HepG2 (cell line): ENCODE results near the gene CPXM2. TPM values are rescaled to one million over a fixed set of nuclear protein-coding genes. Genes with fewer than 3 reads are reported as not detected.

ENCODE experiments used
- ATAC-seq: fragments of 200-7000 bp; cut with Tn5 transposase; 3 replicates; pipeline ENCODE4 v1.9.1; 2020; ENCODE audit warnings: mild to moderate bottlenecking, moderate library complexity
- BruUV-seq: library from RNA; stranded (reverse); fragments of 400-500 nt; replicated peaks from 2 replicates; lab custom pipeline; 2021; lab: Mats Ljungman, UMichigan
- CTCF ChIA-PET: fragments of 300-600 bp; formaldehyde crosslinking; extraction: SDS; loops from one replicate; lab custom pipeline; 2021; ENCODE audit warnings: low total read pairs, inconsistent platforms, low intra/inter-chr PET ratio; lab: Yijun Ruan, JAX
- POLR2A ChIA-PET: fragments of 350-600 bp; sonication (Branson Sonifier 250); formaldehyde crosslinking; loops from one replicate; lab custom pipeline; 2020; ENCODE audit warnings: antibody characterized with exemption, inconsistent platforms; lab: Yijun Ruan, JAX
- DNase-seq: peaks from one replicate; pipeline ENCODE4 v3.0.0-alpha.2; 2015; ENCODE audit warnings: low spot score
- FAIRE-seq: peaks from 3 replicates; lab custom pipeline; 2011; peaks lifted over from hg19 to GRCh38; lab: Jason Lieb, UNC
- H2AFZ ChIP-seq: one replicate; pipeline ENCODE4 v1.6.1; 2011; ENCODE audit warnings: low read length, inconsistent platforms
- H3K27ac ChIP-seq: fragments of 300-600 bp; 3 replicates; pipeline ENCODE4 v1.8.0; 2011; ENCODE audit warnings: mixed run types, mild to moderate bottlenecking, mixed read lengths, low read length, inconsistent platforms; ENCODE audit not compliant: insufficient read depth; ENCODE audit errors: extremely low read length
- H3K27me3 ChIP-seq, 2 experiments: fragments of 200-600 bp in 1 of 2; 2 replicates in 1 of 2; 3 replicates in 1 of 2; pipeline versions ENCODE4 v1.6.0 to v1.8.0; 2011; ENCODE audit warnings: low read length in 2 of 2, mild to moderate bottlenecking in 2 of 2, moderate library complexity in 2 of 2, inconsistent platforms in 1 of 2; ENCODE audit not compliant: insufficient read depth in 2 of 2, control insufficient read depth in 1 of 2
- H3K36me3 ChIP-seq, 2 experiments: fragments of 200-600 bp in 1 of 2; replicated peaks in 1 of 2; 2 replicates in 1 of 2; 3 replicates in 1 of 2; pipeline versions ENCODE4 v1.5.1 to v1.8.0; 2011; ENCODE audit warnings: low read length in 2 of 2, inconsistent platforms in 1 of 2; ENCODE audit not compliant: insufficient read depth in 2 of 2, control insufficient read depth in 1 of 2
- H3K4me1 ChIP-seq: 2 replicates; pipeline ENCODE4 v1.5.1; 2012; ENCODE audit warnings: low read length, inconsistent platforms; ENCODE audit not compliant: insufficient read depth
- H3K4me2 ChIP-seq: 2 replicates; pipeline ENCODE4 v1.6.0; 2011; ENCODE audit warnings: low read depth, low read length, inconsistent platforms
- H3K4me3 ChIP-seq, 3 experiments: fragments of 200-600 bp in 1 of 3; sonication (generic), shearing (Covaris generic) in 1 of 3; replicated peaks in 1 of 3; 2 replicates each; pipeline ENCODE4 v1.5.1; 2011 to 2016; ENCODE audit warnings: low read length in 3 of 3, inconsistent platforms in 2 of 3, low read depth in 2 of 3, mild to moderate bottlenecking in 2 of 3, control low read depth in 1 of 3, mixed read lengths in 1 of 3; ENCODE audit not compliant: insufficient read depth in 1 of 3
- H3K79me2 ChIP-seq: one replicate; pipeline ENCODE4 v1.6.1; 2011; ENCODE audit warnings: low read length, inconsistent platforms; ENCODE audit not compliant: insufficient read depth
- H3K9ac ChIP-seq: 2 replicates; pipeline ENCODE4 v1.6.0; 2011; ENCODE audit warnings: mild to moderate bottlenecking, low read depth, low read length, inconsistent platforms; ENCODE audit not compliant: insufficient read depth
- H3K9me3 ChIP-seq: 2 replicates; pipeline ENCODE4 v1.5.1; 2012; ENCODE audit warnings: mild to moderate bottlenecking, low read length
- H4K20me1 ChIP-seq: 2 replicates; pipeline ENCODE4 v1.6.0; 2011; ENCODE audit warnings: inconsistent platforms, mild to moderate bottlenecking, low read length, moderate library complexity; ENCODE audit not compliant: insufficient read depth
- ARID2 ChIP-seq: sonication (generic); formaldehyde crosslinking; IDR thresholded peaks from 2 replicates; pipeline ENCODE4 v1.8.1; 2022; ENCODE audit warnings: mild to moderate bottlenecking, missing genetic modification reagents, borderline replicate concordance
- FOSL1 ChIP-seq: sonication (generic); formaldehyde crosslinking; IDR thresholded peaks from 2 replicates; pipeline ENCODE4 v1.9.0; 2021; ENCODE audit warnings: missing genetic modification reagents, borderline replicate concordance
- FOSL2 ChIP-seq: sonication (generic); formaldehyde crosslinking; IDR thresholded peaks from 2 replicates; pipeline ENCODE4 v1.4.0; 2020; ENCODE audit warnings: missing genetic modification reagents
- GABPB1 ChIP-seq: IDR thresholded peaks from 2 replicates; pipeline ENCODE4 v1.6.1; 2016; ENCODE audit warnings: mild to moderate bottlenecking, missing genetic modification reagents, moderate library complexity, missing compliant biosample characterization
- HDAC2 ChIP-seq: sonication (generic); formaldehyde crosslinking; IDR thresholded peaks from 2 replicates; pipeline ENCODE4 v1.4.0; 2020; ENCODE audit warnings: missing genetic modification reagents
- HOXA5 ChIP-seq: sonication (generic); formaldehyde crosslinking; IDR thresholded peaks from 2 replicates; pipeline ENCODE4 v1.4.0; 2020; ENCODE audit warnings: missing genetic modification reagents
- KDM1A ChIP-seq: IDR thresholded peaks from 2 replicates; pipeline ENCODE4 v1.6.1; 2016; ENCODE audit warnings: missing compliant biosample characterization
- KDM5B ChIP-seq: sonication (generic); formaldehyde crosslinking; IDR thresholded peaks from 2 replicates; pipeline ENCODE4 v1.4.0; 2020; ENCODE audit warnings: missing genetic modification reagents, mild to moderate bottlenecking, borderline replicate concordance
- NFE2 ChIP-seq: sonication (generic); formaldehyde crosslinking; IDR thresholded peaks from 2 replicates; pipeline ENCODE4 v1.4.0; 2020; ENCODE audit warnings: missing genetic modification reagents
- NR2F1 ChIP-seq, 2 experiments: fragments of 450-650 bp in 1 of 2; formaldehyde crosslinking in 1 of 2; IDR thresholded peaks; 2 replicates each; pipeline versions ENCODE4 v1.5.0 to v1.6.1; 2016 to 2020; ENCODE audit warnings: mild to moderate bottlenecking in 1 of 2, missing compliant biosample characterization in 1 of 2, missing genetic modification reagents in 1 of 2, moderate library complexity in 1 of 2
- PCBP1 ChIP-seq: fragments of 200-400 bp; formaldehyde crosslinking; IDR thresholded peaks from 2 replicates; pipeline ENCODE4 v1.6.1; 2017; ENCODE audit warnings: mild to moderate bottlenecking, low read depth, low read length, borderline replicate concordance
- PPARG ChIP-seq: conservative IDR thresholded peaks from 2 replicates; pipeline ENCODE4 v1.6.1; 2016; ENCODE audit warnings: missing biosample characterization, missing genetic modification reagents
- RELA ChIP-seq: sonication (generic); formaldehyde crosslinking; IDR thresholded peaks from 2 replicates; pipeline ENCODE4 v1.4.0; 2020; ENCODE audit warnings: missing genetic modification reagents
- SAP130 ChIP-seq: IDR thresholded peaks from 2 replicates; pipeline ENCODE4 v1.6.1; 2016; ENCODE audit warnings: low read depth
- TCF7 ChIP-seq: sonication (generic); IDR thresholded peaks from 2 replicates; pipeline ENCODE4 v1.6.1; 2016; ENCODE audit warnings: antibody characterized with exemption, low read depth
- THYN1 ChIP-seq: sonication (generic); formaldehyde crosslinking; IDR thresholded peaks from 2 replicates; pipeline ENCODE4 v1.8.1; 2023; ENCODE audit warnings: low read depth, mild to moderate bottlenecking, moderate library complexity, missing genetic modification reagents, borderline replicate concordance
- ZNF160 ChIP-seq: sonication (generic); formaldehyde crosslinking; IDR thresholded peaks from 2 replicates; pipeline ENCODE4 v1.8.0; 2022; ENCODE audit warnings: mild to moderate bottlenecking, inconsistent platforms, missing genetic modification reagents
- ZNF207 ChIP-seq: fragments of 450-650 bp; IDR thresholded peaks from 2 replicates; pipeline ENCODE4 v1.6.1; 2016; ENCODE audit warnings: antibody characterized with exemption, borderline replicate concordance
- ZNF34 ChIP-seq: sonication (generic); formaldehyde crosslinking; IDR thresholded peaks from 2 replicates; pipeline ENCODE4 v1.4.0; 2020; ENCODE audit warnings: mild to moderate bottlenecking, missing genetic modification reagents, borderline replicate concordance
- ZNF44 ChIP-seq: sonication (generic); formaldehyde crosslinking; IDR thresholded peaks from 2 replicates; pipeline ENCODE4 v1.5.1; 2020; ENCODE audit warnings: mild to moderate bottlenecking, missing genetic modification reagents
- ZNF550 ChIP-seq: sonication (generic); formaldehyde crosslinking; IDR thresholded peaks from 2 replicates; pipeline ENCODE4 v1.4.0; 2020; ENCODE audit warnings: mild to moderate bottlenecking, missing genetic modification reagents, borderline replicate concordance
- ZNF556 ChIP-seq: sonication (generic); formaldehyde crosslinking; IDR thresholded peaks from 2 replicates; pipeline ENCODE4 v1.4.0; 2020; ENCODE audit warnings: mild to moderate bottlenecking, missing genetic modification reagents, borderline replicate concordance
- ZNF713 ChIP-seq: sonication (generic); formaldehyde crosslinking; IDR thresholded peaks from 2 replicates; pipeline ENCODE4 v1.4.0; 2020; ENCODE audit warnings: mild to moderate bottlenecking, missing genetic modification reagents
- ZSCAN31 ChIP-seq: sonication (generic); formaldehyde crosslinking; IDR thresholded peaks from 2 replicates; pipeline ENCODE4 v1.5.0; 2020; ENCODE audit warnings: low read depth, mild to moderate bottlenecking, missing genetic modification reagents
- WGBS: methylation state at CpG from one replicate; pipeline ENCODE4 v1.1.6; 2017; ENCODE audit warnings: low lambda C conversion rate; 5-methylcytosine and 5-hydroxymethylcytosine counted together
- in situ Hi-C: cut with HindIII; loops from 2 replicates; pipeline ENCODE4 v1.10.0; 2017; ENCODE audit warnings: low pct_unique_long_range_greater_than_20kb; ENCODE audit not compliant: extremely low pct_ligation_motif_present
- intact Hi-C: fragments of 100-400 bp; cut with micrococcal nuclease; formaldehyde crosslinking; loops from one replicate; pipeline ENCODE4 v1.10.0; 2022; ENCODE audit not compliant: unreplicated experiment
- polyA plus RNA-seq, 8 experiments: library from polyadenylated mRNA; depleted of rRNA in 3 of 8; stranded (reverse) in 7 of 8; unstranded in 1 of 8; fragments of >200 nt; fragmentation: Illumina TruSeq in 4 of 8; extraction: Trizol in 4 of 8; gene quantifications; 2 replicates each; pipeline versions ENCODE4 v1.2.1 to v1.2.3, GENCODE V29; 2011 to 2016; ENCODE audit warnings: low read depth in 4 of 8, missing spikeins in 1 of 8, mixed read lengths in 1 of 8; ENCODE audit not compliant: insufficient read depth in 1 of 8
- total RNA-seq, 5 experiments: library from RNA; depleted of rRNA; stranded (reverse); fragments of >200 nt; fragmentation: Illumina TruSeq; extraction: Trizol; gene quantifications; 2 replicates each; pipeline ENCODE4 v1.2.3, GENCODE V29; 2016; ENCODE audit warnings: low read depth in 1 of 5

CPXM2 gene
- total and polyA plus RNA-seq, 2 of the 13 experiments (the other 11 are each of a cell fraction or from before 2014, with no cell fraction given) = 0.03 TPM; not detected in 1

- ChIA-PET POLR2A (no interaction called here), CTCF (no interaction called here)
- FAIRE-seq (no peak), DNase-seq (no peak), ATAC-seq (no peak)
- BruUV-seq = no TSS peak
- Histone ChIP-seq H3K4me2 (no peak overlapping the region), H3K9me3 (no peaks in the 10 kb centered on the region), H3K27me3 (peaks cover 3 to 26% of the 10 kb centered on the region in 2 experiments; a peak in 3 of 5 replicates), H3K9ac (no peak overlapping the region), H3K36me3 (no peaks in the 10 kb centered on the region), H3K4me3 (no peak overlapping the region), H2AFZ (no peak overlapping the region), H4K20me1 (no peaks in the 10 kb centered on the region), H3K4me1 (no peaks in the 10 kb centered on the region), H3K27ac (no peak overlapping the region), H3K79me2 (no peaks in the 10 kb centered on the region)
- in situ Hi-C loops = no loop called here
- 37% methylated on average over 6 of the region's 7 CpGs for WGBS
- intact Hi-C loops = no loop called here
- no peak for TF ChIP-seq TCF7
- TF ChIP-seq NFE2 (CRISPR knock-in tag) = no peak
- no peak for TF ChIP-seq GABPB1 (CRISPR knock-in tag)
- no peak for TF ChIP-seq ARID2 (CRISPR knock-in tag)
- no peak for TF ChIP-seq PPARG (CRISPR knock-in tag)
- TF ChIP-seq ZNF550 = no peak
- TF ChIP-seq FOSL2 (CRISPR knock-in tag) = no peak
- no peak for TF ChIP-seq ZNF556 (CRISPR knock-in tag)
- TF ChIP-seq SAP130 (CRISPR knock-in tag) = no peak
Measured at GRCh38 chr10:123860856-123861255, 30.8 kb downstream of the CPXM2 start.

- DNase-seq (no peak), ATAC-seq (no peak), FAIRE-seq (no peak)
- BruUV-seq = no TSS peak
- peaks cover 3 to 33% of the 10 kb centered on the region in 2 experiments; a peak in 3 of 5 replicates for H3K27me3 ChIP-seq
- intact Hi-C loops (no loop called here), in situ Hi-C loops (no loop called here)
- no peaks in the 10 kb centered on the region for H3K79me2 ChIP-seq
- H3K4me1 ChIP-seq = no peaks in the 10 kb centered on the region
- no peak overlapping the region for H3K4me2 ChIP-seq
- H2AFZ ChIP-seq = no peak overlapping the region
- no peak overlapping the region for H3K9ac ChIP-seq
- H3K36me3 ChIP-seq = no peaks in the 10 kb centered on the region
- H3K4me3 ChIP-seq = no peak overlapping the region
- no peaks in the 10 kb centered on the region for H3K9me3 ChIP-seq
- POLR2A ChIA-PET = no interaction called here
- CTCF ChIA-PET = no interaction called here
- no peak overlapping the region for H3K27ac ChIP-seq
- 45% methylated on average over 5 of the region's 5 CpGs for WGBS
- no peaks in the 10 kb centered on the region for H4K20me1 ChIP-seq
- TF ChIP-seq KDM1A (CRISPR knock-in tag) (no peak), HOXA5 (no peak), ZNF34 (CRISPR knock-in tag) (no peak), ZNF713 (no peak), ZNF207 (no peak), KDM5B (no peak), PCBP1 (no peak), ZNF160 (CRISPR knock-in tag) (no peak), NR2F1 (CRISPR knock-in tag; IDR thresholded peaks at IDR 0.05) (no peak), ZNF44 (CRISPR knock-in tag) (no peak), THYN1 (CRISPR knock-in tag) (no peak), RELA (CRISPR knock-in tag) (no peak), ZSCAN31 (no peak), HDAC2 (CRISPR knock-in tag) (no peak), FOSL1 (CRISPR knock-in tag) (no peak), ARID2 (CRISPR knock-in tag) (no peak)
Measured at GRCh38 chr10:123860209-123860608, 31.4 kb downstream of the CPXM2 start.
